A549 (cell line): ENCODE data around the gene AGTPBP1.

Experiments
- CEBPB ChIP-seq, 2 experiments: fragments of >200 bp in 1 of 2; sonication (Bioruptor Twin) in 1 of 2; formaldehyde crosslinking in 1 of 2; IDR thresholded peaks; 2 replicates each; pipeline ENCODE4 v1.6.1; 2012 to 2016
- CTCF ChIP-seq: fragments of >200 bp; sonication (Bioruptor Twin); formaldehyde crosslinking; IDR thresholded peaks from 3 replicates; pipeline ENCODE4 v1.5.1; 2016
- EP300 ChIP-seq, 2 experiments: fragments of >200 bp; sonication (Bioruptor Twin); formaldehyde crosslinking; IDR thresholded peaks; 2 replicates in 1 of 2; 3 replicates in 1 of 2; pipeline ENCODE4 v1.6.1; 2016 to 2017
- KDM1A ChIP-seq: fragments of 200-600 bp; sonication (generic); IDR thresholded peaks from 2 replicates; pipeline ENCODE4 v1.6.1; 2016; ENCODE audit warnings: low read depth, mild to moderate bottlenecking
- MAFK ChIP-seq: fragments of 450-650 bp; IDR thresholded peaks from 2 replicates; pipeline ENCODE4 v1.6.1; 2014; ENCODE audit not compliant: partially characterized antibody
- MYC ChIP-seq: IDR thresholded peaks from 2 replicates; pipeline ENCODE4 v1.6.1; 2012; ENCODE audit warnings: mild to moderate bottlenecking, inconsistent platforms, low read length, improper control_type of control experiment, borderline replicate concordance
- NR3C1 ChIP-seq: fragments of >200 bp; sonication (Bioruptor Twin); formaldehyde crosslinking; IDR thresholded peaks from 3 replicates; pipeline ENCODE4 v1.6.1; 2017
- POLR2A ChIP-seq: IDR thresholded peaks from 2 replicates; pipeline ENCODE4 v1.6.1; 2012; ENCODE audit warnings: mild to moderate bottlenecking, low read length
- RFX5 ChIP-seq: fragments of 450-650 bp; IDR thresholded peaks from 2 replicates; pipeline ENCODE4 v1.7.1; 2014; ENCODE audit warnings: antibody characterized with exemption, mild to moderate bottlenecking, moderate library complexity

GRCh38 chr9:85502815-85503655 lies 238.7 kb downstream of the AGTPBP1 start:
- TF ChIP-seq NR3C1: no peak
- TF ChIP-seq EP300 (IDR thresholded peaks at IDR 0.05): no peak
- TF ChIP-seq CTCF: no peak
- no peak for TF ChIP-seq POLR2A
- TF ChIP-seq MYC: no peak
- TF ChIP-seq CEBPB (IDR thresholded peaks at IDR 0.05): no peak
- no peak for TF ChIP-seq MAFK
- TF ChIP-seq KDM1A: no peak
- no peak for TF ChIP-seq RFX5
